HL-60 (cell line): Measurements from ENCODE around the gene MDM1.

Experiments
- DNase-seq, 2 experiments: peaks; one replicate each; pipeline ENCODE4 v3.0.0-alpha.2; 2010 to 2020; ENCODE audit warnings: low read depth in 1 of 2, low spot score in 1 of 2
- H3K27ac ChIP-seq: fragments of 250-450 bp; sonication (Bioruptor Pico); replicated peaks from 2 replicates; pipeline ENCODE4 v1.5.1; 2020; ENCODE audit warnings: mild to moderate bottlenecking, moderate library complexity
- H3K27me3 ChIP-seq: fragments of 250-450 bp; sonication (Bioruptor Pico); 2 replicates; pipeline ENCODE4 v1.5.1; 2021; ENCODE audit warnings: mild to moderate bottlenecking, moderate library complexity; ENCODE audit not compliant: insufficient read depth, poor library complexity, severe bottlenecking
- H3K4me3 ChIP-seq: replicated peaks from 2 replicates; pipeline ENCODE4 v1.5.1; 2011; ENCODE audit warnings: mild to moderate bottlenecking, control low read depth, low read length; ENCODE audit not compliant: insufficient read depth
- GABPA ChIP-seq: IDR thresholded peaks from 2 replicates; pipeline ENCODE4 v1.6.1; 2012; ENCODE audit warnings: low read depth
- POLR2AphosphoS5 ChIP-seq: IDR thresholded peaks from 2 replicates; pipeline ENCODE4 v1.6.1; 2012; ENCODE audit warnings: low read depth
- REST ChIP-seq: IDR thresholded peaks from 2 replicates; pipeline ENCODE4 v1.6.1; 2012; ENCODE audit warnings: low read depth; ENCODE audit not compliant: insufficient replicate concordance
- SPI1 ChIP-seq: IDR thresholded peaks from 2 replicates; pipeline ENCODE4 v1.6.1; 2012; ENCODE audit warnings: low read depth, mild to moderate bottlenecking, borderline replicate concordance
- TF ChIP-seq, protein P1 (sequence below): IDR thresholded peaks from one replicate; pipeline ENCODE4 v1.5.1; 2011; ENCODE audit warnings: low read length, control low read depth, inconsistent platforms; ENCODE audit not compliant: insufficient read depth

MDM1 gene

DNA sequence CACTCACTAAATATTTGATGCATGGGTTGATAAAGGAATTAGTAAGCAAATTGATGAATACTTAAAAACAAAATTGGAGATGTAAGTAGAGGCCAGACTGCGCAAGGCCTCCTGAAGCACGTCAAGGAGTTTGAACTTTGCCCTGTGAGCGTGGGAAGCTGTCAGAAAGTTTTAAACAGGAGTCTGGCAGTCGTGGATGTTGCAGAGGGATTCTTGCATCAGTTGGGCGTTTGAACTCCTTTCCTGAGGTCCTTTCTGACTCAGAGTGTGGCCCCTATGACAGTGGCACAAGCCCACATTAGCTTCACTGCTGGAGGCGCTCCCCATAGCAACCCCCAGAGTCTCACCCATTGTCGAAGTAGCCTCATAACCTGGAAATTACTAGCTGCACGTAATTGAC is 60.8 kb downstream of the MDM1 start:
- peak in 1 of 2 experiments; percentile 21 for DNase-seq
- TF ChIP-seq REST = no peak
- no peak for TF ChIP-seq GABPA
- Histone ChIP-seq H3K27ac (peak overlapping the region; percentile 56), H3K4me3 (no peak overlapping the region), H3K27me3 (no peaks in the 10 kb centered on the region)

DNA sequence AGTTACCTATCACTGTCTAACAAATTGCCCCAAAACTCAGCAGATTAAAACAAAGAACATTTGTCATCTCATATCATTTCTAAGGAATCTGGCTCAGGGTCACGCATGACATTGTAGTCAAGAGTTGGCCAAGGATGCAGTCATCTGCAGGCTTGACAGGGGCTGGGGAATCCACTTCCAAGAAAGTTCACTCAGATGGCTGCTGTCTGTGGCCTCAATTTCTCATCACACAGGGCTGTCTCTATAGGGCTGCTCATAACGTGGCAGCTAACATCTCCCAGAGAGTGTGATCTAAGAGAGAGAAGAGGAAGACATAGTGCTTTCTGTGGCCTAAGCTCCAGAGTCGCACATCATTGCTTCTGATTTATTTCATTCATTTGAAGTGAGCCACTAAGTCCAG is 61.8 kb downstream of the MDM1 start:
- TF ChIP-seq REST = no peak
- no peak for TF ChIP-seq SPI1
- TF ChIP-seq, protein P1, sequence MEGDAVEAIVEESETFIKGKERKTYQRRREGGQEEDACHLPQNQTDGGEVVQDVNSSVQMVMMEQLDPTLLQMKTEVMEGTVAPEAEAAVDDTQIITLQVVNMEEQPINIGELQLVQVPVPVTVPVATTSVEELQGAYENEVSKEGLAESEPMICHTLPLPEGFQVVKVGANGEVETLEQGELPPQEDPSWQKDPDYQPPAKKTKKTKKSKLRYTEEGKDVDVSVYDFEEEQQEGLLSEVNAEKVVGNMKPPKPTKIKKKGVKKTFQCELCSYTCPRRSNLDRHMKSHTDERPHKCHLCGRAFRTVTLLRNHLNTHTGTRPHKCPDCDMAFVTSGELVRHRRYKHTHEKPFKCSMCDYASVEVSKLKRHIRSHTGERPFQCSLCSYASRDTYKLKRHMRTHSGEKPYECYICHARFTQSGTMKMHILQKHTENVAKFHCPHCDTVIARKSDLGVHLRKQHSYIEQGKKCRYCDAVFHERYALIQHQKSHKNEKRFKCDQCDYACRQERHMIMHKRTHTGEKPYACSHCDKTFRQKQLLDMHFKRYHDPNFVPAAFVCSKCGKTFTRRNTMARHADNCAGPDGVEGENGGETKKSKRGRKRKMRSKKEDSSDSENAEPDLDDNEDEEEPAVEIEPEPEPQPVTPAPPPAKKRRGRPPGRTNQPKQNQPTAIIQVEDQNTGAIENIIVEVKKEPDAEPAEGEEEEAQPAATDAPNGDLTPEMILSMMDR = no peak
- TF ChIP-seq GABPA = no peak
- TF ChIP-seq POLR2AphosphoS5 = no peak
- Histone ChIP-seq H3K27ac (peak overlapping the region; percentile 66), H3K27me3 (no peaks in the 10 kb centered on the region), H3K4me3 (no peak overlapping the region)
- DNase-seq = no peak

DNA sequence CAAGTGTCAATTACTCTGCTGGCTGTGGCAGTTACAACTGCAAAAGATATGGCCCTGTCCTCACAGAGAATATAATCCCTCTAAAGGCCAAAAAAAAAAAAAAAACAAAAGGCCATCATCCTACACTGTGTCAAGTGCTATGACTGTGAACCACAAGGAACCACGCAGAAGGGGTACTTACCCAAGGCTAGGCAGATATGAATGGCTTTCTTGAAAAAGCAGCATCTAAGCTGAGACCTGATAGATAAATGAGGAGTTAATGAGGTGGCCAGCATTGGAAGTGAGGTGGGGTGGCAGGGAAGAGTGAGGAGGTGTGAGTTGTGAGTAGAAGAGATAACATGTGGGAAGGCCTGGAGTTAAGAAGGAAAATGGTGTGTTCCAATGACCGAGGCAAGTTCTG is 62.4 kb downstream of the MDM1 start:
- no peak for DNase-seq
- no peak for TF ChIP-seq SPI1
- no peak for TF ChIP-seq POLR2AphosphoS5
- no peak for TF ChIP-seq GABPA
- TF ChIP-seq, protein P1 = no peak
- TF ChIP-seq REST = no peak
- Histone ChIP-seq H3K27ac (peak overlapping the region; percentile 66), H3K4me3 (no peak overlapping the region), H3K27me3 (no peaks in the 10 kb centered on the region)

DNA sequence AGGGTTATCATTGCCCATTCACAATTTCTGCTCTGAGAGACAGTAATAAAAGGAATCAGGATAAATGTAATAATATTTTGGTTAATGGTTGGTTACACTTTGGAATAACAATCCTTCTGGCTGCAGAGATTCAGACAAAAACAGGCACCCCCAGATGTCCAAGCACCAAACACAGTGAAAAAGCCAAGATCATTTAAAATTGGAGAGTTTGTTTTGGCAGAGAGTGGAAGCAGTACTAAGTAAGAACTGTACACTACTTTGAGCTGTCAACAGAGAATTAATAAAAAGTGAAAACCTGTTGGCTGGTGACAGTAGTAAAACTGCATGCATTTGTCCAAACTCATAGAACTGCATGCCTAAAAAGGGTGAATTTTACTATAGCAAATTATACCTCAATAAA is 63.2 kb downstream of the MDM1 start:
- DNase-seq = no peak
- no peak for TF ChIP-seq REST
- no peak for TF ChIP-seq GABPA
- no peak for TF ChIP-seq POLR2AphosphoS5
- TF ChIP-seq SPI1 = no peak
- Histone ChIP-seq H3K27ac (peak overlapping the region; percentile 77), H3K27me3 (no peaks in the 10 kb centered on the region), H3K4me3 (no peak overlapping the region)
